ENCODE data around the gene EGFL7.

EGFL7 gene

DNA sequence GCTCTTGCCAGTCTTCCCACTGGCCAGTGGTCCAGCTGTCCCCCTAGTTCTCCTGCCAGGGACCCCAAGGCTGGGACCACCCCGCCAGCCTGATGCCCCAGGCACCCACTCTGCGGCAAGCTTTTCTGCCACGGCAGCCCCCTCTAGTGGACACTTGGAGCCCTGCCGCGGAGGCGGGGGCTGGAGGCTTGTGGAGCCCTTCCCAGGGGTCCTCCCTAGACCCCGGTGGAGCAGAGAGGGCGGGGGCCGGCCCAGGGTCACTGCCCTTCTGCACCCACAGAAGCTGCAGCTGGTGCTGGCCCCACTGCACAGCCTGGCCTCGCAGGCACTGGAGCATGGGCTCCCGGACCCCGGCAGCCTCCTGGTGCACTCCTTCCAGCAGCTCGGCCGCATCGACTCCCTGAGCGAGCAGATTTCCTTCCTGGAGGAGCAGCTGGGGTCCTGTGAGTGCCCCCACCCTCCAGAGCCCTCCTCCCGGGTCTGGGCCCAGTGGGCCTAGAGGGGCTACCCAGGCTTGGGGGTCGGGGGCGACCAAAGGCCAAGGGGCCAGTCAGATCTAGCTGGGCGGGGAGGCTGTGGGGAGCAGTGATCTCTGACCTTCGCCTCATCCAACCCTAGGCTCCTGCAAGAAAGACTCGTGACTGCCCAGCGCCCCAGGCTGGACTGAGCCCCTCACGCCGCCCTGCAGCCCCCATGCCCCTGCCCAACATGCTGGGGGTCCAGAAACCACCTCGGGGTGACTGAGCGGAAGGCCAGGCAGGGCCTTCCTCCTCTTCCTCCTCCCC, 9.1 kb downstream of the EGFL7 start:
- no peaks in the 10 kb centered on the region for H3K79me2 ChIP-seq (ENCODE audit: control insufficient read depth, low read length)
- peaks cover 9% of the 10 kb centered on the region for H3K4me1 ChIP-seq (ENCODE audit: control insufficient read depth, low read length)
- no peak overlapping the region for H3K27ac ChIP-seq (ENCODE audit: low read depth, low read length)
- H3K4me3 ChIP-seq (ENCODE audit: low read length), result no peak overlapping the region
- TF ChIP-seq CTCF (IDR thresholded peaks at IDR 0.05; ENCODE audit: low read depth, low read length, poor library complexity, severe bottlenecking) (peak; percentile 97), EZH2phosphoT487 (IDR thresholded peaks at IDR 0.05; ENCODE audit: borderline replicate concordance, low read length) (no peak)
- H3K9me2 ChIP-seq (replicated peaks; ENCODE audit: control insufficient read depth, low read length), result no peaks in the 10 kb centered on the region
- H3K9me3 ChIP-seq (ENCODE audit: control insufficient read depth, insufficient read depth, low read length), result no peaks in the 10 kb centered on the region
- H3K27me3 ChIP-seq (ENCODE audit: control insufficient read depth, low read length), result peaks cover 36% of the 10 kb centered on the region
- H3F3A ChIP-seq (ENCODE audit: control insufficient read depth, insufficient read depth), result no peaks in the 10 kb centered on the region
- H3K4me2 ChIP-seq (ENCODE audit: low read length), result no peak overlapping the region
- H3K36me3 ChIP-seq (ENCODE audit: control insufficient read depth, low read length), result no peaks in the 10 kb centered on the region; the same call in 1 of the 2 replicates
- no peaks in the 10 kb centered on the region for H4K20me1 ChIP-seq (ENCODE audit: control insufficient read depth, insufficient read depth, low read depth, low read length)

DNA sequence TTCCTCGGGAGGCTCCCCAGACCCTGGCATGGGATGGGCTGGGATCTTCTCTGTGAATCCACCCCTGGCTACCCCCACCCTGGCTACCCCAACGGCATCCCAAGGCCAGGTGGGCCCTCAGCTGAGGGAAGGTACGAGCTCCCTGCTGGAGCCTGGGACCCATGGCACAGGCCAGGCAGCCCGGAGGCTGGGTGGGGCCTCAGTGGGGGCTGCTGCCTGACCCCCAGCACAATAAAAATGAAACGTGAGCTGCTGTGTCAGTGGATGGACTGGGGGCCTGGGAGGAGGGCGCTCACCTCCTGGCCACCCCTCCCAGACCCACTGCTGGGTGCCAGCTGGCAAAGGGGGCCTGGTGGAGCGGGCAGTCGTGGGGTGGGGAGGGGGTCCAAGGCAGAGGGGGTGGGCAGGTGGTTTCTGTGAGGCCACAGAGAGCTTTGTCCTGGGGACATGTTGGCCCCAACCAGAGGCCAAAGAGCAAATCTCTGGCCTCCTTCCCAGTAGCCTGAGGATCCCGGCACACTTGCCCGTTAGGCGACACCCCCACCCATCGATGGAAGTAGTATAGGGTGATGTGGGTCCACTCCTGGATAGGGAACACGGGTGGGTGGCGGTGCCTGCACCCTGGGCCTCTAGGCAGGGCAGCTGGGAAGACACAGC, 9.8 kb downstream of the EGFL7 start:
- Histone ChIP-seq H3K27ac (ENCODE audit: low read depth, low read length) (no peak overlapping the region), H3K36me3 (ENCODE audit: control insufficient read depth, low read length) (no peaks in the 10 kb centered on the region; the same call in 1 of the 2 replicates), H3F3A (ENCODE audit: control insufficient read depth, insufficient read depth) (no peaks in the 10 kb centered on the region), H3K4me1 (ENCODE audit: control insufficient read depth, low read length) (peaks cover 9% of the 10 kb centered on the region), H3K4me2 (ENCODE audit: low read length) (no peak overlapping the region), H3K4me3 (ENCODE audit: low read length) (no peak overlapping the region), H4K20me1 (ENCODE audit: control insufficient read depth, insufficient read depth, low read depth, low read length) (no peaks in the 10 kb centered on the region), H3K79me2 (ENCODE audit: control insufficient read depth, low read length) (no peaks in the 10 kb centered on the region), H3K27me3 (ENCODE audit: control insufficient read depth, low read length) (peaks cover 29% of the 10 kb centered on the region), H3K9me3 (ENCODE audit: control insufficient read depth, insufficient read depth, low read length) (no peaks in the 10 kb centered on the region), H3K9me2 (replicated peaks; ENCODE audit: control insufficient read depth, low read length) (no peaks in the 10 kb centered on the region)
- TF ChIP-seq CTCF (IDR thresholded peaks at IDR 0.05; ENCODE audit: low read depth, low read length, poor library complexity, severe bottlenecking) (no peak), EZH2phosphoT487 (IDR thresholded peaks at IDR 0.05; ENCODE audit: borderline replicate concordance, low read length) (no peak)

GRCh38 chr9:136673088-136673974, 10.6 kb downstream of the EGFL7 start:
- Histone ChIP-seq H3K27me3 (ENCODE audit: control insufficient read depth, low read length) (peaks cover 23% of the 10 kb centered on the region), H4K20me1 (ENCODE audit: control insufficient read depth, insufficient read depth, low read depth, low read length) (no peaks in the 10 kb centered on the region), H3K36me3 (ENCODE audit: control insufficient read depth, low read length) (no peaks in the 10 kb centered on the region; the same call in 1 of the 2 replicates), H3K9me2 (replicated peaks; ENCODE audit: control insufficient read depth, low read length) (no peaks in the 10 kb centered on the region), H3K27ac (ENCODE audit: low read depth, low read length) (no peak overlapping the region), H3K4me2 (ENCODE audit: low read length) (no peak overlapping the region), H3F3A (ENCODE audit: control insufficient read depth, insufficient read depth) (no peaks in the 10 kb centered on the region), H3K4me1 (ENCODE audit: control insufficient read depth, low read length) (peaks cover 9% of the 10 kb centered on the region), H3K9me3 (ENCODE audit: control insufficient read depth, insufficient read depth, low read length) (no peaks in the 10 kb centered on the region), H3K79me2 (ENCODE audit: control insufficient read depth, low read length) (no peaks in the 10 kb centered on the region), H3K4me3 (ENCODE audit: low read length) (no peak overlapping the region)
- no peak for TF ChIP-seq EZH2phosphoT487 (IDR thresholded peaks at IDR 0.05; ENCODE audit: borderline replicate concordance, low read length)
- no peak for TF ChIP-seq CTCF (IDR thresholded peaks at IDR 0.05; ENCODE audit: low read depth, low read length, poor library complexity, severe bottlenecking)

All from DOHH2 (cell line).